22Rv1 (cell line): Measurements from ENCODE around the gene ASB17.

ENCODE experiments used
- CTCF ChIP-seq: fragments of 450-650 bp; IDR thresholded peaks from 2 replicates; pipeline ENCODE4 v1.5.1; 2017; ENCODE audit warnings: mild to moderate bottlenecking
- ZFX ChIP-seq: fragments of 450-650 bp; IDR thresholded peaks from 2 replicates; pipeline ENCODE4 v1.6.1; 2017; ENCODE audit warnings: antibody characterized with exemption, borderline replicate concordance

DNA sequence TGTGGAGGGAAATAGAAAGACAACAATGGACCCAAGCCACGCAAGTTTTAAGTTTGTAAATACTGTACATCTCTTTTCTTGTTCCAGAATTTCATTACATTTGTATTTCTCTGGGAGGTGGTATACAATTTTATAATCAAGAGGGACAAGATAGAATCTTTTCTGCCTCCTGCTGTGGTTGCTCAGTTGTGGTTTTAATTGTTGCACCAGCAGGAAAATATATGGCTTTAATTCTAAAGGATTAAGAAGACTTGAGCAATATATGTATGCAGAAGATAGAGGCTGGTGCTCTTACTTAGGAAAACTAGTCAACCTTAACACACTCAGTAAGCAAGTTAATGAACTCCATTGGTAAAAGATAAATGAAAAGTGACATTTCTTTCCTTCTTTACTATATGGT, 19.8 kb upstream of the ASB17 start:
- TF ChIP-seq CTCF (no peak), ZFX (no peak)
